ENCODE results near the gene PLEK2. TPM values are rescaled to one million over a fixed set of nuclear protein-coding genes. Genes with fewer than 3 reads are reported as not detected.

PLEK2 gene
- total and polyA plus RNA-seq, 2 of the 13 experiments (the other 11 are each of a cell fraction or from before 2014, with no cell fraction given) = 0.26 to 1.5 TPM

GRCh38 chr14:67400434-67400833 lies 11.5 kb downstream of the PLEK2 start:
- in situ Hi-C loops (cut with HindIII; ENCODE audit: extremely low pct_ligation_motif_present, low pct_unique_long_range_greater_than_20kb) = no loop called here
- TF ChIP-seq FOXA1 (IDR thresholded peaks at IDR 0.05) (no peak), FOXA1 (CRISPR knock-in tag; IDR thresholded peaks at IDR 0.05) (no peak), ZNF652 (CRISPR knock-in tag; IDR thresholded peaks at IDR 0.05; ENCODE audit: borderline replicate concordance, low read depth) (no peak), NAIF1 (CRISPR knock-in tag; IDR thresholded peaks at IDR 0.05; ENCODE audit: borderline replicate concordance) (no peak), NBN (conservative IDR thresholded peaks at IDR 0.05) (no peak), ZNF687 (CRISPR knock-in tag; IDR thresholded peaks at IDR 0.05) (no peak), ZNF180 (CRISPR knock-in tag; IDR thresholded peaks at IDR 0.05; ENCODE audit: borderline replicate concordance, low read depth) (no peak), CBX1 (IDR thresholded peaks at IDR 0.05; ENCODE audit: low read depth) (no peak), ZNF264 (CRISPR knock-in tag; IDR thresholded peaks at IDR 0.05) (no peak), ATM (IDR thresholded peaks at IDR 0.05; ENCODE audit: borderline replicate concordance) (no peak), SRSF4 (IDR thresholded peaks at IDR 0.05; ENCODE audit: low read depth, low read length, poor library complexity, severe bottlenecking) (no peak), ATF5 (CRISPR knock-in tag; IDR thresholded peaks at IDR 0.05; ENCODE audit: low read depth) (no peak), MIXL1 (CRISPR knock-in tag; IDR thresholded peaks at IDR 0.05) (no peak), ZKSCAN8 (CRISPR knock-in tag; IDR thresholded peaks at IDR 0.05; ENCODE audit: borderline replicate concordance) (no peak)
- CTCF ChIA-PET (ENCODE audit: low intra/inter-chr PET ratio, low total read pairs) = no interaction called here
- no peaks in the 10 kb centered on the region for H3K79me2 ChIP-seq (ENCODE audit: insufficient read depth, low read length)
- WGBS (ENCODE audit: low lambda C conversion rate) = 7% methylated on average over 4 of the region's 4 CpGs
- peaks cover 11% of the 10 kb centered on the region; the same call in 1 of the 2 replicates for H3K4me1 ChIP-seq (ENCODE audit: insufficient read depth, low read length)
- ATAC-seq (no peak), DNase-seq (ENCODE audit: low spot score) (no peak), FAIRE-seq (no peak)
- H3K36me3 ChIP-seq (replicated peaks in 1 of 2; ENCODE audit: control insufficient read depth in 1 of 2, insufficient read depth in 2 of 2, low read length in 2 of 2) = no peaks in the 10 kb centered on the region
- H2AFZ ChIP-seq (ENCODE audit: low read length) = no peak overlapping the region
- intact Hi-C loops (cut with micrococcal nuclease; ENCODE audit: unreplicated experiment) = no loop called here
- no peaks in the 10 kb centered on the region; a peak in 2 of 5 replicates for H3K27me3 ChIP-seq (ENCODE audit: control insufficient read depth in 1 of 2, insufficient read depth in 2 of 2, low read length in 2 of 2)
- H3K4me3 ChIP-seq (replicated peaks in 1 of 3; ENCODE audit: insufficient read depth in 1 of 3, low read depth in 2 of 3, low read length in 3 of 3) = no peak overlapping the region
- no peak overlapping the region for H3K4me2 ChIP-seq (ENCODE audit: low read depth, low read length)
- no peaks in the 10 kb centered on the region for H3K9me3 ChIP-seq (ENCODE audit: low read length)
- POLR2A ChIA-PET = no interaction called here
- H3K27ac ChIP-seq (ENCODE audit: extremely low read length, insufficient read depth, low read length) = no peak overlapping the region
- no peak overlapping the region for H3K9ac ChIP-seq (ENCODE audit: insufficient read depth, low read depth, low read length)
- BruUV-seq (replicated peaks) = no TSS peak
- no peaks in the 10 kb centered on the region for H4K20me1 ChIP-seq (ENCODE audit: insufficient read depth, low read length)
